Loucy (cell line): ENCODE results near the gene TBC1D7.

Experiments
- H2AFZ ChIP-seq: fragments of 200-600 bp; sonication (generic); 2 replicates; pipeline ENCODE4 v1.6.0; 2016; ENCODE audit warnings: antibody characterized with exemption, mild to moderate bottlenecking, low read length, moderate library complexity
- H3F3A ChIP-seq: fragments of 200-600 bp; 2 replicates; pipeline ENCODE4 v1.6.0; 2016; ENCODE audit warnings: antibody characterized with exemption, low read depth, mild to moderate bottlenecking
- H3K27me3 ChIP-seq: fragments of 200-600 bp; sonication (generic); 2 replicates; pipeline ENCODE4 v1.6.1; 2014; ENCODE audit warnings: low read length, mild to moderate bottlenecking; ENCODE audit not compliant: insufficient read depth, poor library complexity, severe bottlenecking
- H3K36me3 ChIP-seq: fragments of 200-600 bp; sonication (generic); 2 replicates; pipeline ENCODE4 v1.6.1; 2016; ENCODE audit warnings: low read length; ENCODE audit not compliant: insufficient read depth
- H3K4me1 ChIP-seq: fragments of 200-600 bp; sonication (generic); 2 replicates; pipeline ENCODE4 v1.5.1; 2014; ENCODE audit warnings: low read length, mild to moderate bottlenecking; ENCODE audit not compliant: insufficient read depth, poor library complexity, severe bottlenecking
- H3K4me2 ChIP-seq: fragments of 200-600 bp; sonication (generic); 2 replicates; pipeline ENCODE4 v1.6.0; 2014; ENCODE audit warnings: antibody characterized with exemption, low read length, low read depth, mild to moderate bottlenecking; ENCODE audit not compliant: poor library complexity, severe bottlenecking
- H3K4me3 ChIP-seq: fragments of 200-600 bp; sonication (generic); 2 replicates; pipeline ENCODE4 v1.5.1; 2014; ENCODE audit warnings: low read length, mild to moderate bottlenecking, mixed read lengths; ENCODE audit not compliant: poor library complexity, severe bottlenecking
- H3K79me2 ChIP-seq: fragments of 200-600 bp; sonication (generic); 2 replicates; pipeline ENCODE4 v1.6.1; 2014; ENCODE audit warnings: low read length; ENCODE audit not compliant: insufficient read depth
- H3K9ac ChIP-seq: fragments of 200-600 bp; sonication (generic); 2 replicates; pipeline ENCODE4 v1.6.0; 2014; ENCODE audit warnings: mild to moderate bottlenecking, low read depth, low read length, moderate library complexity; ENCODE audit not compliant: poor library complexity, severe bottlenecking
- H3K9me2 ChIP-seq: fragments of 200-600 bp; sonication (generic); replicated peaks from 2 replicates; pipeline ENCODE4 v1.6.1; 2016; ENCODE audit warnings: low read depth, low read length, mixed read lengths
- H3K9me3 ChIP-seq: fragments of 200-600 bp; sonication (generic); 2 replicates; pipeline ENCODE4 v1.6.1; 2014; ENCODE audit warnings: mild to moderate bottlenecking, antibody characterized with exemption, low read length, low read depth; ENCODE audit not compliant: insufficient read depth
- H4K20me1 ChIP-seq: fragments of 200-600 bp; sonication (generic); 2 replicates; pipeline ENCODE4 v1.6.0; 2014; ENCODE audit warnings: antibody characterized with exemption, low read length, mild to moderate bottlenecking; ENCODE audit not compliant: insufficient read depth, poor library complexity, severe bottlenecking
- CTCF ChIP-seq: fragments of 200-600 bp; sonication (generic); conservative IDR thresholded peaks from 2 replicates; pipeline ENCODE4 v1.5.1; 2014; ENCODE audit warnings: mild to moderate bottlenecking, antibody characterized with exemption, low read length
- EZH2phosphoT487 ChIP-seq: fragments of 200-600 bp; IDR thresholded peaks from 2 replicates; pipeline ENCODE4 v1.6.1; 2018; ENCODE audit warnings: antibody characterized with exemption, mild to moderate bottlenecking, moderate library complexity, borderline replicate concordance

TBC1D7 gene

GRCh38 chr6:13371421-13372072, 43.2 kb upstream of the TBC1D7 start:
- Histone ChIP-seq H3F3A (no peaks in the 10 kb centered on the region), H3K4me2 (no peak overlapping the region), H3K9me2 (no peaks in the 10 kb centered on the region), H2AFZ (no peak overlapping the region), H3K79me2 (no peaks in the 10 kb centered on the region), H3K27me3 (no peaks in the 10 kb centered on the region), H3K4me1 (peaks cover 17% of the 10 kb centered on the region), H4K20me1 (no peaks in the 10 kb centered on the region), H3K4me3 (no peak overlapping the region), H3K36me3 (no peaks in the 10 kb centered on the region), H3K9ac (no peak overlapping the region), H3K9me3 (no peaks in the 10 kb centered on the region)
- no peak for TF ChIP-seq EZH2phosphoT487

DNA sequence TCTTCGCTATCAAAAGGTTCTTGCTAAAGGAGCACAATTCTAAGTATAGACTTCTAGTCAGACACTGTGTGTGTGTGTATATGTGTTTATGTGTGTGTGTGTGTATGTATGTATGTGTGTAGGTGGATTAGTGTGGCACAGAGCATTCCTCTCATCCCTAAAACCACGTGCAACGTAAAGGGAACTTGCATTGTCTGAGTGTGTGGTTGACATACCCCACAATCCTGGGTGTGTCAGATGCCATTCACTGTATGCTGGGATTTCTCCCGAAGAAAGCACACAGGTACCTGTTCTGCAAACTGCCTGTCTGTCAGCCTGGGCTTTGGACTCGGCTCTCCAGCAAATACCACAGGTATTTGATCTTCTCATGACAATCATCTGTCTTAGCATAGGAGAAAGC, 42.3 kb upstream of the TBC1D7 start:
- no peaks in the 10 kb centered on the region for H3K9me2 ChIP-seq
- H2AFZ ChIP-seq: no peak overlapping the region
- H3K4me3 ChIP-seq: no peak overlapping the region
- peaks cover 11% of the 10 kb centered on the region for H3K4me1 ChIP-seq
- H4K20me1 ChIP-seq: no peaks in the 10 kb centered on the region
- no peaks in the 10 kb centered on the region for H3F3A ChIP-seq
- no peaks in the 10 kb centered on the region for H3K27me3 ChIP-seq
- no peaks in the 10 kb centered on the region for H3K79me2 ChIP-seq
- no peak for TF ChIP-seq CTCF
- TF ChIP-seq EZH2phosphoT487: no peak
- H3K9me3 ChIP-seq: no peaks in the 10 kb centered on the region
- no peak overlapping the region for H3K4me2 ChIP-seq
- H3K9ac ChIP-seq: no peak overlapping the region
- no peaks in the 10 kb centered on the region for H3K36me3 ChIP-seq

DNA sequence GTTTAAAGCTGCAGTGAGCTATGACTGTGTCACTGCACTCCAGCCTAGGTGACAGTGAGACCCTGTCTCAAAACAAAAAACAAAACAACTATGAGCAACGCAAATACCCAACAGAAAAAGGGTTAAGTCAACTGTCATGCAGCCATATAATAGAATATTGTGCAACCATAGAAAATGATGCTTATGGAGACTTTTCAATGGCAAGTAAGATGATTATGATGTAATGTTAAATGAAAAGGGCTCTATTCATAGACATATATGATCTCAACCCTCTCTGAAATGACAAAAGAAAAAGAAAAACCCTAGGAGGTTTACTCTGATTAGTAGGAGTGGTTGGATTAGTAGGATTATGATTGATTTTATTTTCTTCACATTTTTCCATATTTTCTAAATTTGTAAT, 41.3 kb upstream of the TBC1D7 start:
- Histone ChIP-seq H3F3A (no peaks in the 10 kb centered on the region), H3K9ac (no peak overlapping the region), H3K27me3 (no peaks in the 10 kb centered on the region), H3K4me1 (peaks cover 5% of the 10 kb centered on the region), H4K20me1 (no peaks in the 10 kb centered on the region), H3K36me3 (peaks cover 6% of the 10 kb centered on the region; the same call in 1 of the 2 replicates), H3K79me2 (no peaks in the 10 kb centered on the region), H2AFZ (no peak overlapping the region), H3K9me3 (no peaks in the 10 kb centered on the region), H3K9me2 (no peaks in the 10 kb centered on the region), H3K4me3 (no peak overlapping the region), H3K4me2 (no peak overlapping the region)
- TF ChIP-seq CTCF (no peak), EZH2phosphoT487 (no peak)

DNA sequence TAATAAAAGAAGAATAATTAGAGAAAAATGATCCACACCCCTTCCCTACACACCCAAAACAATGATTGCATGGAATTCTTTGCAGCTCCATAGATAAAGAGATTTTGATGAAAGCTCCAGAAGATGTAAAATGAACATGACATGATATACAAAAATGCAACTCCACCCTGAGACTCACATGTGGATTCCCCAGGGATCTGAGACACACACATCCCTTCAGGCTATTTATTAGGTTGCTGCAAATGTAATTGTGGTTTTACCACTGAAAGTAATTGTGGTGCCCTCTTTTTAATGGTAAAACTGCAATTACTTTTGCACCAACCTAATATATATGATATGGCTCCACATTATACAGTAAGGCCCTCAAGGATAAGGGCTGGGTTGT, 40.4 kb upstream of the TBC1D7 start:
- Histone ChIP-seq H2AFZ (no peak overlapping the region), H4K20me1 (no peaks in the 10 kb centered on the region), H3F3A (no peaks in the 10 kb centered on the region), H3K4me1 (peaks cover 5% of the 10 kb centered on the region), H3K9me3 (no peaks in the 10 kb centered on the region), H3K36me3 (peaks cover 11% of the 10 kb centered on the region; the same call in 1 of the 2 replicates), H3K27me3 (no peaks in the 10 kb centered on the region), H3K4me3 (no peak overlapping the region), H3K9me2 (no peaks in the 10 kb centered on the region), H3K4me2 (no peak overlapping the region), H3K9ac (no peak overlapping the region), H3K79me2 (no peaks in the 10 kb centered on the region)
- TF ChIP-seq CTCF (no peak), EZH2phosphoT487 (no peak)
